ENCODE measurements around the gene DKK1.

DNA sequence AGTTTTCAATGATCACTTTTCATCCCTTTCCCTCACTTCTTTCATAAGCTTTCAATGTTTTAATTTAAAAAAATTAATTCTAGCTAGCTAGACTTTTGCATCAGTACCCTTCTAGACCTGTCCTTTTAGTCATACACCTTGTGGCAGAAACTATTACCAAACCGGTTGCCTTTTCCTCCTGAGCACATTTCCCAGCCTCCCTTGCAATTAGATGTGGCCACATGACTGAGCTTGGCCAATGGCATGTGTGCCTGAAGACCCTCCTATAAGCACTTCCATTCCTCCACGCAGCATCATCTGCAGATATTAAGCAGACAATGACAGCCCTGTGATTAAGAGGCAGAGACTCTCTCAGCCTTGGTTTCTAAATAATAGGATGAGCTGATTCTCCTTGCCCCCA lies 12.3 kb downstream of the DKK1 start:
- no peak for TF ChIP-seq FOXA1 (IDR thresholded peaks at IDR 0.05)
- TF ChIP-seq SP1 (IDR thresholded peaks at IDR 0.05): no peak
- TF ChIP-seq ARNT (IDR thresholded peaks at IDR 0.05): no peak
- no peak for TF ChIP-seq CTBP1 (IDR thresholded peaks at IDR 0.05; ENCODE audit: borderline replicate concordance)
- no peak for TF ChIP-seq BHLHE40 (IDR thresholded peaks at IDR 0.05; ENCODE audit: borderline replicate concordance)
- no peak for TF ChIP-seq L3MBTL2 (conservative IDR thresholded peaks at IDR 0.05)
- no peak for TF ChIP-seq FOXM1 (IDR thresholded peaks at IDR 0.05; ENCODE audit: borderline replicate concordance)
- no peak for TF ChIP-seq TARDBP (IDR thresholded peaks at IDR 0.05)
- no peak for TF ChIP-seq ZNF384 (IDR thresholded peaks at IDR 0.05)
- TF ChIP-seq FOXK2 (IDR thresholded peaks at IDR 0.05): no peak
- TF ChIP-seq HDGF (IDR thresholded peaks at IDR 0.05; ENCODE audit: borderline replicate concordance): no peak
- no peak for TF ChIP-seq ELF4 (IDR thresholded peaks at IDR 0.05)
- no peak for TF ChIP-seq SUZ12 (IDR thresholded peaks at IDR 0.05)
- TF ChIP-seq NFRKB (IDR thresholded peaks at IDR 0.05): no peak

Measured in HEK293T (cell line).